Measurements from ENCODE around the gene SLC6A18. TPM values are rescaled to one million over a fixed set of nuclear protein-coding genes. Genes with fewer than 3 reads are reported as not detected.

The SLC6A18 gene
- not detected for total RNA-seq

DNA sequence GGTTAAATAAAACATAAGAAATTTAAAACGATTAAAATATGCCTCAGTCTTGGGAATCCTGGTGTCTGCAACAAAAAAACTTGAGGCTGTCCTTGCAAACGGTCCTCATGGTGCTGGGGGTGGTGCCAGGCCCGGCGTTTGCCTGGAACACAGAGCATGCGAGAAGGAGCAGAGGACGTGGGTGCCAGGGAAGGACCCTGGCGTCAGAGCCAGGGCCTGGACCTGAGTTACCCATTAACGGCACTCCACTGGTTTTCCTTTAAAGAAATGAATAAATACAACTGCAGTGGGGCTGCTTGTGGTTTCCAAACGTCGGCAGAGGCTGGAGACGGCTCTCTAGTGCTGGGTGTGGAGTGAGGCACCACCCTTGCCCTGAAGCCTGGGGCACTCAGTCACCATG lies at the start of gene SLC6A18:
SLC6A18 (plus strand) TSS at position 301 of the 400 bp plus-strand sequence; CDS start at position 398, 97 bp downstream.
- Mint-ChIP-seq H3K4me3 (no peak within 1 kb of the TSS), H3K36me3 (ENCODE audit: low read depth) (no peaks in the 10 kb centered on the region), H3K27ac (no peak within 1 kb of the TSS), H3K9me3 (ENCODE audit: low read depth) (no peaks in the 10 kb centered on the region), H3K27me3 (peaks cover 3% of the 10 kb centered on the region), H3K4me1 (peaks cover 5% of the 10 kb centered on the region)
- ATAC-seq (no peak), DNase-seq (no peak)
- CTCF ChIA-PET = no interaction called here
- POLR2A ChIA-PET = no interaction called here
- intact Hi-C loops (cut with DNase I, micrococcal nuclease) = no loop called here

DNA sequence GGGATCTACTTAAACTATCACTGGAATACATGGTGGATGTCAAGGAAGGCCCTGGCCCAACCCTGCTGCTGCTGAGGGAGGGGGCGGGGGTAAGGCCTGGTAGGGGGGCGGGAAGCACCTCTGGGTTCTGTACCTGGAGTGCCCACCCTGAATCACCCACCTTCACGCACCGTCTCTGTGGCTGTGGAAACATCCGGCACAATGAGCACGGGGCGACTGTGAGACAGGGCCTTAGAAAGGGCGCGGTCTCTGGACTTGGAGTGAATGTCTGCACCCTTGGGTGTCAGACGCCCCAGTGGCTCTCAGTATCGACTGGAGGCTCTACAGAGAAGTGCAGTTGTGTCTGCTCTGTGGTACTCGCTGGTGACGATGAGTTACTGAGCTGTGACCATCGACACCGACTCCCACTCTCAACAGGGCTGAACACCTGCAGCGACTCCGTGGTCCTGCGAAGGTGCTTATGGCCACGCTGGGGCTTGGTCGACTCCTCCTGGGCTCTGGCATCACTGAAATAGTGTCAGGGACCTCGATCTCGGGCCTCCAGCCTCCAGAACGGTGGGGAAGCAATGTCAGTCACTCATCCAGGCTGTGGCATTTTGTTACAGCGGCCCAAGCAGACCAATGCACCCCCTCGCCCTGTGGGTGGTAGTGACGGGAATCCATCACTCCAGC lies 49.2 kb upstream of the SLC6A18 start:
- H3K27me3 Mint-ChIP-seq = no peaks in the 10 kb centered on the region
- no peak overlapping the region for H3K27ac Mint-ChIP-seq
- ATAC-seq = no peak
- intact Hi-C loops (cut with DNase I, micrococcal nuclease) = loop anchor here in 1 of 2 experiments (2.0 kb wide), 1 partner anchor 253 kb away; no protein-coding TSS in a partner anchor
- DNase-seq = no peak
- no peaks in the 10 kb centered on the region for H3K9me3 Mint-ChIP-seq (ENCODE audit: low read depth)
- ChIA-PET POLR2A (no interaction called here), CTCF (no interaction called here)
- no peak overlapping the region for H3K4me3 Mint-ChIP-seq
- no peaks in the 10 kb centered on the region for H3K4me1 Mint-ChIP-seq
- H3K36me3 Mint-ChIP-seq (ENCODE audit: low read depth) = no peaks in the 10 kb centered on the region

GRCh38 chr5:1176473-1177391 lies 48.4 kb upstream of the SLC6A18 start:
- ChIA-PET CTCF (no interaction called here), POLR2A (no interaction called here)
- Mint-ChIP-seq H3K9me3 (ENCODE audit: low read depth) (no peaks in the 10 kb centered on the region), H3K27me3 (no peaks in the 10 kb centered on the region), H3K4me3 (no peak overlapping the region), H3K27ac (no peak overlapping the region), H3K36me3 (ENCODE audit: low read depth) (no peaks in the 10 kb centered on the region), H3K4me1 (no peaks in the 10 kb centered on the region)
- no peak for DNase-seq
- intact Hi-C loops (cut with DNase I, micrococcal nuclease) = no loop called here
- no peak for ATAC-seq

GRCh38 chr5:1177826-1178528 lies 47.2 kb upstream of the SLC6A18 start:
- CTCF ChIA-PET = no interaction called here
- Mint-ChIP-seq H3K27ac (no peak overlapping the region), H3K36me3 (ENCODE audit: low read depth) (no peaks in the 10 kb centered on the region), H3K9me3 (ENCODE audit: low read depth) (no peaks in the 10 kb centered on the region), H3K4me1 (no peaks in the 10 kb centered on the region), H3K27me3 (no peaks in the 10 kb centered on the region), H3K4me3 (no peak overlapping the region)
- intact Hi-C loops (cut with DNase I, micrococcal nuclease) = no loop called here
- no peak for DNase-seq
- no peak for ATAC-seq
- POLR2A ChIA-PET = no interaction called here

DNA sequence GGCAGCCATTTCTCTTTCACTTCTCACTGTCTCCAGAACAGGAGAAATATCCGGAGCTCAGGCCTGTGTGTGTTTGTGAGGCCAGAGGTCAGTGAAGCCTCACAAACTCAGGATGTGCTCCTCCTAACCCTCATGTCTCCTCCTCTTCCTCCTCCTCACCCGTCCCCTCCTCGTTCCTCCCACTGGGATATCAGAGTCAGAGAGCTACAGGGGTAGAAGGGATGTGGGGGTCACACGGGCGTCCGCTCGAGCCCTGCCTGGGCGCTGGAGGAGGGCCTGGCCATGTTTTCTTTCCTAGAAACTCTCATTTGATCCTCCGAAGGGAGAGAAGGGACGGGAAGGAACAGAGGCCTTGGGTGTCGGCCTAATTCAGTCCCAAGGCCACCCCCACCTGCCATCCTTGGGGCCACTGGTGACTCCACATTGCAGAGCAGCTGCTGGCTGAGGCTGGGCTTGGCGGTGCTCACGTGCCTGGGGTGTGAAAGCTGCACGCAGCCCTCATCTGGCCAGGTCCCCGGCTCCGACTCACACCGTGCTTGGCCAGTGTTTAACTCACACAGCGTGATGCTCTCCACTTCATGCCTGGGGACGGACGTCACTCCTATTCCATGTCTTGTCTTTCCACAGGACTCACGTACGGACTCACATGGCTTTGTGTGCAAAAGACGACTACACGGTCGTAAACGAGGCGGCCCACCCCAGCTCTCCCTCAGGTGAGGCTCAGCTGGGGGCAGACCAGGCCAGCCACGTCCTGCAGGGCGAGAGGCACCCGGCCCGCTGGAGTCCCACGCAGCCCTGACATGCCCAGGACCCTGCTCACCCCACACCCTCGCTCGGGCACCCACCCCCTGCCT lies 46.4 kb upstream of the SLC6A18 start:
- Mint-ChIP-seq H3K36me3 (ENCODE audit: low read depth) (no peaks in the 10 kb centered on the region), H3K4me3 (no peak overlapping the region), H3K27me3 (no peaks in the 10 kb centered on the region), H3K27ac (no peak overlapping the region), H3K4me1 (no peaks in the 10 kb centered on the region), H3K9me3 (ENCODE audit: low read depth) (no peaks in the 10 kb centered on the region)
- intact Hi-C loops (cut with DNase I, micrococcal nuclease) = no loop called here
- ChIA-PET CTCF (interaction anchor here (0.6 kb wide), 1 partner anchor 229 kb away, joined by 3 read pairs; no protein-coding TSS in a partner anchor), POLR2A (no interaction called here)
- no peak for DNase-seq
- ATAC-seq = no peak

GRCh38 chr5:1179383-1179715 lies 45.8 kb upstream of the SLC6A18 start:
- H3K27me3 Mint-ChIP-seq = no peaks in the 10 kb centered on the region
- no peaks in the 10 kb centered on the region for H3K36me3 Mint-ChIP-seq (ENCODE audit: low read depth)
- ChIA-PET POLR2A (no interaction called here), CTCF (interaction anchor here (0.6 kb wide), 1 partner anchor 229 kb away, joined by 3 read pairs; no protein-coding TSS in a partner anchor)
- H3K9me3 Mint-ChIP-seq (ENCODE audit: low read depth) = no peaks in the 10 kb centered on the region
- DNase-seq (no peak), ATAC-seq (no peak)
- H3K4me3 Mint-ChIP-seq = no peak overlapping the region
- no peaks in the 10 kb centered on the region for H3K4me1 Mint-ChIP-seq
- no peak overlapping the region for H3K27ac Mint-ChIP-seq
- intact Hi-C loops (cut with DNase I, micrococcal nuclease) = no loop called here

DNA sequence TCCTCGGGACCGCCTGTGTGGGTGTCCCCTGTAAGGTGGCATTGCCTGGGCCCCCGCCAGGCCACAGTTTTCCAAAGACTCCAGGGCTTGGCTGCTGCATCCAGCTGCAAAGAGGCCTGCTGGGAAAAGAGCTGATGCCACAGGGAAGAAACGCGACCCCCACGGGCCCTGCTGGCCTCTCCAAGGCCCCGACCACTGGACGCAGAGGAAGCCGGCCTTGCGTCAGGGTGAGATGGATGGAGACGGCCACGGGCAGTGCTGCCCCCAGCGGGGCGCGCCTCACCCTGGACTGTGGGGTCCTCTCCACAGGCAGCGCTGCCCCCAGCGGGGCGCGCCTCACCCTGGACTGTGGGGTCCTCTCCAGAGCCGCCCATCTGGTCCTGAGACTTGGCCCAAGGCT lies 45.1 kb upstream of the SLC6A18 start:
- CTCF ChIA-PET = no interaction called here
- POLR2A ChIA-PET = no interaction called here
- DNase-seq (no peak), ATAC-seq (no peak)
- Mint-ChIP-seq H3K9me3 (ENCODE audit: low read depth) (no peaks in the 10 kb centered on the region), H3K27me3 (no peaks in the 10 kb centered on the region), H3K36me3 (ENCODE audit: low read depth) (no peaks in the 10 kb centered on the region), H3K4me1 (no peaks in the 10 kb centered on the region), H3K4me3 (no peak overlapping the region), H3K27ac (no peak overlapping the region)
- intact Hi-C loops (cut with DNase I, micrococcal nuclease) = no loop called here

- Mint-ChIP-seq H3K9me3 (ENCODE audit: low read depth) (no peaks in the 10 kb centered on the region), H3K36me3 (ENCODE audit: low read depth) (no peaks in the 10 kb centered on the region), H3K4me3 (no peak overlapping the region), H3K27ac (no peak overlapping the region), H3K27me3 (no peaks in the 10 kb centered on the region), H3K4me1 (no peaks in the 10 kb centered on the region)
- ChIA-PET POLR2A (no interaction called here), CTCF (no interaction called here)
- ATAC-seq = no peak
- intact Hi-C loops (cut with DNase I, micrococcal nuclease) = no loop called here
- no peak for DNase-seq
These were observed 44.3 kb upstream of the SLC6A18 start for GRCh38 chr5:1180841-1181271.

DNA sequence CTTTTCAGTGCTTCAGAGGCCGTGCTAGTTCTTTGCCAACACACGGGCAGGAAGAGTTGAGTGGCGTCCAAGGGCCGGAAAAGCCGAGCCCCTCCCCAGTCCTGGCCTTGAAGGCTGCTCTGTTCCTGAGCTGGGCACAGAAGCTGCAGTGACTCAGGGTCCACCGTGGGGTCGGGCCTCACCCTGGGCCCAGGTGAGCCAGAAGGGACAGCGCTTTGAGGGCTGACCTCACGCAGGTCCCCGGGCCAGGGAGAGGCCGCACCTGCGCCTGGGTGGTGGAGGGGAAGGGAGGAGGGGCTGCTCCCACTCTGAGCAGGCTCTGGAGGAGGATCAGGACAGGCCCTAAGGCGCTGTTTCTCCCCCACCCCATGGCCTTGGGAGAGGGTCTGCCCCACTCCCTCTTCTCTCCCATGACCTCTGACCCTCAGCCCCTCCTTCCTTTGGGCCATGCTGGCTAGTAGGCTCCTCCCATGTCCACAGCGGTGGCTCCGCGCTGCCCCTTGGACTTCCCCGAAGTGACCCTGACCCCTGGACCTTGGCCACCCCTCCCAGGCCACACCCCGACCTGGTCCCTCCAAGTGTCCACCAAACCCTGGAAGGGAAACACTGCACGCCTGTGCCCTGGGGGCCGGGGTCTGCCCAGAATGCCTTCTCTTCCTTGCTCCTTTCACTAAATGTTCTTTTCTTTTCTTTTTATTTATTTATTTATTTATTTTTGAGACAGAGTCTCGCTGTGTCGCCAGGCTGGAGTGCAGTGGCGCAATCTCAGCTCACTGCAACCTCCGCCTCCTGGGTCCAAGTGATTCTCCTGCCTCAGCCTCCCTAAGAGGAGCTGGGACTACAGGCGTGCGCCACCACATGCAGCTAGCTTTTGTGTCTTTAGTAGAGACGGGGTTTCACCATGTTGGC lies 43.5 kb upstream of the SLC6A18 start:
- H3K4me1 Mint-ChIP-seq = no peaks in the 10 kb centered on the region
- intact Hi-C loops (cut with DNase I, micrococcal nuclease) = no loop called here

GRCh38 chr5:1182360-1182632 lies 42.9 kb upstream of the SLC6A18 start:
- Mint-ChIP-seq H3K4me1 (no peaks in the 10 kb centered on the region), H3K4me3 (no peak overlapping the region), H3K9me3 (ENCODE audit: low read depth) (no peaks in the 10 kb centered on the region), H3K36me3 (ENCODE audit: low read depth) (no peaks in the 10 kb centered on the region), H3K27me3 (no peaks in the 10 kb centered on the region), H3K27ac (no peak overlapping the region)
- intact Hi-C loops (cut with DNase I, micrococcal nuclease) = no loop called here
- DNase-seq (no peak), ATAC-seq (no peak)
- ChIA-PET CTCF (no interaction called here), POLR2A (no interaction called here)

More for the DNA sequence above, 43.5 kb upstream of the SLC6A18 start:
- Mint-ChIP-seq H3K36me3 (ENCODE audit: low read depth) (no peaks in the 10 kb centered on the region), H3K4me3 (no peak overlapping the region), H3K27ac (no peak overlapping the region), H3K27me3 (no peaks in the 10 kb centered on the region), H3K9me3 (ENCODE audit: low read depth) (no peaks in the 10 kb centered on the region)
- DNase-seq (no peak), ATAC-seq (no peak)
- POLR2A ChIA-PET = interaction anchor here (0.5 kb wide), 1 partner anchor 449 kb away, joined by 3 read pairs; no protein-coding TSS in a partner anchor
- CTCF ChIA-PET = no interaction called here
